ENCODE measurements around the gene PTPRM.
A peak's percentile ranks its signal among the peaks of the same experiment; 100 is the strongest.

DNA sequence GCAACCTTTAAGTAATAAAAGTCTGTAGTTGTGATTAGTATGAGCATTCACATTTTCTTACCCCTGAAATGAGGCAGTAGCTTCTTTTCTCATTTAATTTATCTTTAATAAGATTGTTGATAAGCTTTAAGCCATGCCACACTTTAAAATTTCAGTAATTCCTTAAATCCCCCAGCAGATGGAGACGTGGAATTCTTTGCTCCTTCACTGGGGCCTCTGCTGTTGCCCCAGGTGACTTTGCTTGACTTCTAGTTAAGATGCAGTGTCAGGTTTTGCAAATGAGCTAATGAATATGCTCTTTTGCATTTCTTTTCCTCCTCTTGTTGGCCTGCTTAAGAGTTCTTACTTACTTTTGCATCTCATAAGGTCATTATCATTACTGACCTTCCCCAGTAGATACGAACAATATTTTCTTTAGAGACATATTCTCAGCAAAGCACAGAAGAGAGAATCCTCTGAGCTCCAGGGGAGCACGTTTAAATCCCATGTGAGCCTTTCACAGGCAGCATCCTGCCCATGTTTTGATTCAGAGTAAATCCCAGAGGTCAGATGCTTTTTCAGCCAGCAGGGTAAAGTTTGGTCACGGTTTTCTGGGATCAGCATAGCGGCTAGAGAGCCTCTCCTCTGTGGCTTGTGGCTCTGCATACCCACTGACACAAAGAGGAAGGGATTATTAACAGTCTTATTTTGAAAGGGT, 222.9 kb downstream of the PTPRM start:
- TF ChIP-seq, protein P1, sequence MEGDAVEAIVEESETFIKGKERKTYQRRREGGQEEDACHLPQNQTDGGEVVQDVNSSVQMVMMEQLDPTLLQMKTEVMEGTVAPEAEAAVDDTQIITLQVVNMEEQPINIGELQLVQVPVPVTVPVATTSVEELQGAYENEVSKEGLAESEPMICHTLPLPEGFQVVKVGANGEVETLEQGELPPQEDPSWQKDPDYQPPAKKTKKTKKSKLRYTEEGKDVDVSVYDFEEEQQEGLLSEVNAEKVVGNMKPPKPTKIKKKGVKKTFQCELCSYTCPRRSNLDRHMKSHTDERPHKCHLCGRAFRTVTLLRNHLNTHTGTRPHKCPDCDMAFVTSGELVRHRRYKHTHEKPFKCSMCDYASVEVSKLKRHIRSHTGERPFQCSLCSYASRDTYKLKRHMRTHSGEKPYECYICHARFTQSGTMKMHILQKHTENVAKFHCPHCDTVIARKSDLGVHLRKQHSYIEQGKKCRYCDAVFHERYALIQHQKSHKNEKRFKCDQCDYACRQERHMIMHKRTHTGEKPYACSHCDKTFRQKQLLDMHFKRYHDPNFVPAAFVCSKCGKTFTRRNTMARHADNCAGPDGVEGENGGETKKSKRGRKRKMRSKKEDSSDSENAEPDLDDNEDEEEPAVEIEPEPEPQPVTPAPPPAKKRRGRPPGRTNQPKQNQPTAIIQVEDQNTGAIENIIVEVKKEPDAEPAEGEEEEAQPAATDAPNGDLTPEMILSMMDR (IDR thresholded peaks at IDR 0.05), result peak; percentile 10 to 49 (median 23)
- TF ChIP-seq POLR2A (IDR thresholded peaks at IDR 0.05), result no peak
- no peak for TF ChIP-seq POLR2AphosphoS5 (IDR thresholded peaks at IDR 0.05)
- TF ChIP-seq EP300 (IDR thresholded peaks at IDR 0.05), result no peak

Data from sigmoid colon (tissue), 4 donors.